Lung (tissue), 12 donors: ENCODE results near the gene RAB11FIP3. TPM values are rescaled to one million over a fixed set of nuclear protein-coding genes. Genes with fewer than 3 reads are reported as not detected.

ENCODE experiments used
- ATAC-seq: fragments of 200-7000 bp; cut with Tn5 transposase; one replicate; pipeline ENCODE4 v1.9.1; 2020; ENCODE audit warnings: moderate number of reproducible peaks; ENCODE audit not compliant: insufficient read depth, low FRiP score
- DNase-seq, 3 donors: peaks; one replicate each; pipeline ENCODE4 v3.0.0-alpha.2; 2013 to 2017
- H3K27ac ChIP-seq, 2 donors: one replicate each; pipeline ENCODE4 v1.5.1; 2013; ENCODE audit warnings: mild to moderate bottlenecking in 2 of 2, moderate library complexity in 2 of 2, control low read depth in 1 of 2, inconsistent platforms in 1 of 2, low read depth in 1 of 2, low read length in 1 of 2
- H3K27me3 ChIP-seq, 3 donors: one replicate each; pipeline ENCODE4 v1.5.1; 2013; ENCODE audit warnings: low read length in 2 of 3; ENCODE audit not compliant: control insufficient read depth in 3 of 3, insufficient read depth in 3 of 3
- H3K36me3 ChIP-seq, 4 donors: one replicate each; pipeline ENCODE4 v1.5.1; 2013; ENCODE audit warnings: low read length in 4 of 4, mild to moderate bottlenecking in 1 of 4, moderate library complexity in 1 of 4; ENCODE audit not compliant: control insufficient read depth in 4 of 4, insufficient read depth in 4 of 4
- H3K4me1 ChIP-seq, 5 donors: one replicate each; pipeline ENCODE4 v1.5.1; 2013; ENCODE audit warnings: low read length in 5 of 5, mild to moderate bottlenecking in 2 of 5, moderate library complexity in 1 of 5; ENCODE audit not compliant: control insufficient read depth in 5 of 5, insufficient read depth in 5 of 5
- H3K4me3 ChIP-seq: one replicate; pipeline ENCODE4 v1.5.1; 2013; ENCODE audit warnings: mild to moderate bottlenecking, control low read depth, moderate library complexity
- H3K9ac ChIP-seq, 2 donors: one replicate each; pipeline ENCODE4 v1.5.1; 2013; ENCODE audit warnings: low read length in 2 of 2, control low read depth in 1 of 2; ENCODE audit not compliant: insufficient read depth in 1 of 2
- H3K9me3 ChIP-seq, 4 donors: one replicate each; pipeline ENCODE4 v1.5.1; 2013; ENCODE audit warnings: low read length in 3 of 4, mild to moderate bottlenecking in 1 of 4, moderate library complexity in 1 of 4; ENCODE audit not compliant: control insufficient read depth in 4 of 4, insufficient read depth in 3 of 4
- WGBS, 2 donors: extraction: QIAGEN DNeasy Blood & Tissue Kit; methylation state at CpG; one replicate each; pipeline ENCODE4 v1.1.7; 2013; 5-methylcytosine and 5-hydroxymethylcytosine counted together
- polyA plus RNA-seq, 2 donors: library from polyadenylated mRNA; stranded (reverse); fragments of 200-250 nt; gene quantifications; one replicate each; pipeline ENCODE4 v1.2.1, GENCODE V29; 2013
- total RNA-seq, 2 donors: library from RNA; depleted of rRNA in 1 of 2; stranded (reverse); fragments of >200 nt in 1 of 2; gene quantifications; one replicate each; pipeline ENCODE4 v1.2.1, GENCODE V29; 2014 to 2021
- TF ChIP-seq, protein P1 (sequence below): IDR thresholded peaks from 2 replicates; pipeline ENCODE4 v1.5.1; 2012; ENCODE audit warnings: mild to moderate bottlenecking; ENCODE audit errors: control extremely low read depth, extremely low read depth
- donor health status: control.
- donor health status: control.
- donor health status: Bipolar disorder and iron deficiency.
- donor health status: healthy.
- donor health status: DM: yes; HTN: yes; CAD: no.

The RAB11FIP3 gene
- total and polyA plus RNA-seq, 4 donors: 20.7 to 38.3 (median 21.5) TPM

DNA sequence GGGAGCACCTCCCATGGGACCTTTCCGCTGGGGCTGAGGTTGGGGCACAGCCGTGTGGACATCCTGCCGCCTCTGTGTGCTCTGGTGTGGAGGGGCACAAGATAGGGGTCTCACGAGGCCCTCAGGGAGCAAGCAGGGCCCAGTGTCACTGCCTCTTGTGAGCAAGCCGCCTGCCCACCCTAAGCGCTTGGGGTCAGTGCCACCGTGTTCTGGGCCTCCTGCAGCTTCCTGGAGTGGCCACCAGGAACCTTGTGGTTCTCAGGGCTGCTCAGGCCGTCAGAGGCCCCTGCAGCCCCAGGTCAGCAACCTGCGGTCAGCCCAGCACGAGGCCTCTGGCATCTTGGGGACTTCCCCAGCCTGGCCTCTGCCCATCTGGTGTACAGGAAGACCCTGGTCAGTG, 88.5 kb downstream of the RAB11FIP3 start:
- H3K36me3 ChIP-seq: peaks cover 0 to 26% (median 4%) of the 10 kb centered on the region in 4 donors
- no peaks in the 10 kb centered on the region for H3K9me3 ChIP-seq
- H3K9ac ChIP-seq: no peak overlapping the region
- no peak overlapping the region for H3K27ac ChIP-seq
- WGBS, 2 donors: 86 to 93% methylated on average over 10 of the region's 10 CpGs
- H3K27me3 ChIP-seq: no peaks in the 10 kb centered on the region
- DNase-seq (no peak), ATAC-seq (no peak)
- TF ChIP-seq, protein P1, sequence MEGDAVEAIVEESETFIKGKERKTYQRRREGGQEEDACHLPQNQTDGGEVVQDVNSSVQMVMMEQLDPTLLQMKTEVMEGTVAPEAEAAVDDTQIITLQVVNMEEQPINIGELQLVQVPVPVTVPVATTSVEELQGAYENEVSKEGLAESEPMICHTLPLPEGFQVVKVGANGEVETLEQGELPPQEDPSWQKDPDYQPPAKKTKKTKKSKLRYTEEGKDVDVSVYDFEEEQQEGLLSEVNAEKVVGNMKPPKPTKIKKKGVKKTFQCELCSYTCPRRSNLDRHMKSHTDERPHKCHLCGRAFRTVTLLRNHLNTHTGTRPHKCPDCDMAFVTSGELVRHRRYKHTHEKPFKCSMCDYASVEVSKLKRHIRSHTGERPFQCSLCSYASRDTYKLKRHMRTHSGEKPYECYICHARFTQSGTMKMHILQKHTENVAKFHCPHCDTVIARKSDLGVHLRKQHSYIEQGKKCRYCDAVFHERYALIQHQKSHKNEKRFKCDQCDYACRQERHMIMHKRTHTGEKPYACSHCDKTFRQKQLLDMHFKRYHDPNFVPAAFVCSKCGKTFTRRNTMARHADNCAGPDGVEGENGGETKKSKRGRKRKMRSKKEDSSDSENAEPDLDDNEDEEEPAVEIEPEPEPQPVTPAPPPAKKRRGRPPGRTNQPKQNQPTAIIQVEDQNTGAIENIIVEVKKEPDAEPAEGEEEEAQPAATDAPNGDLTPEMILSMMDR: no peak
- H3K4me1 ChIP-seq: no peaks in the 10 kb centered on the region
- no peak overlapping the region for H3K4me3 ChIP-seq

DNA sequence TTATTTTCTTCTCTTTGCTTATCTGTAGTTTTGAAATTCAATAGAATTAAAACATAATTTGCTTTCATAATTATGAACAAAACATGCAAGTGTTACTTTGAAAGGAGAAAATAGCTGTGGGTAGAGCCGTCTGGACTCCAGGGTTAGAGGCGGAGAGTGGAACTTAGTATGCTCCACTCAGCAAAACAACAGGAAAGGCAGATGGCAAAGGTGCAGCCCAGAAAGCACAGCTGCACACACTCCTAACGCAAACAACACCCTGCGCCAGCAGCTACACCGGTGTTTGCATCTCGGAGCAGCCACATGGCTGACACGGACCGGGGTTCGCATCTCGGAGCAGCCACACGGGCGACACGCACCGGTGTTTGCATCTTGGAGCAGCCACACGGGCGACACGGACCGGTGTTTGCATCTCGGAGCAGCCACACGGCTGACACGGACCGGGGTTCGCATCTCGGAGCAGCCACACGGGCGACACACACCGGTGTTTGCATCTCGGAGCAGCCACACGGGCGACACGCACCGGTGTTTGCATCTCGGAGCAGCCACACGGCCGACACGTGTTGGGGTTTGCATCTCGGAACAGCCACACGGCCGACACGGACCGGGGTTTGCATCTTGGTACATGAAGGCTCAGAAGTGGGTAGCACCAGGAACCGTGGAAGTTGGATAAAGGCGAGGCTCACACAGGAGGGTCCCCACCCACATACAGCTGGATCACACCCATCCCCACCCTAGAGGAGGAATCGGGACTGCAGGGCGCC, 89.9 kb downstream of the RAB11FIP3 start:
- Histone ChIP-seq H3K27ac (no peak overlapping the region), H3K9ac (no peak overlapping the region), H3K4me3 (no peak overlapping the region), H3K27me3 (no peaks in the 10 kb centered on the region), H3K4me1 (no peaks in the 10 kb centered on the region), H3K9me3 (no peaks in the 10 kb centered on the region), H3K36me3 (peaks cover 0 to 37% (median 11%) of the 10 kb centered on the region in 4 donors)
- TF ChIP-seq, protein P1: no peak
- WGBS, 2 donors: 95 to 96% methylated on average over 45 of the region's 45 CpGs
- ATAC-seq: no peak
- DNase-seq: no peak

DNA sequence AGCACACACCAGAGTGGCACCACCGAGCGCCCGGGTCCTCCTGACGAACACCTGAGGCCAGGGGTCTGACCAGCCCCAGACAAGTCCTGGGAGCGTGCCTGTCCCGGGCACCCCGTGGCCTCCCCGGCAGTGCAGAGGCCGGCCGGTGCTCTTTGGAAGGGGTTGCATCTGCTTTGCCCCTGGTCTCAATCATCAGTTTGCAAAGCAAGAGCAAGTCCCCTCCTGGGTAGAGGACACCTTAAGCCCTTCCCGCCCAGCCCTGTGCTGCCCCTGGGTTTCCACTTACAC, 90.4 kb downstream of the RAB11FIP3 start:
- H3K4me1 ChIP-seq: no peaks in the 10 kb centered on the region
- H3K9ac ChIP-seq: no peak overlapping the region
- no peak overlapping the region for H3K4me3 ChIP-seq
- H3K27ac ChIP-seq: no peak overlapping the region
- 96 to 98% methylated on average over 11 of the region's 11 CpGs for WGBS, 2 donors
- no peaks in the 10 kb centered on the region for H3K9me3 ChIP-seq
- no peaks in the 10 kb centered on the region for H3K27me3 ChIP-seq
- ATAC-seq (no peak), DNase-seq (no peak)
- H3K36me3 ChIP-seq: peaks cover 0 to 37% (median 15%) of the 10 kb centered on the region in 4 donors
- TF ChIP-seq, protein P1: no peak

DNA sequence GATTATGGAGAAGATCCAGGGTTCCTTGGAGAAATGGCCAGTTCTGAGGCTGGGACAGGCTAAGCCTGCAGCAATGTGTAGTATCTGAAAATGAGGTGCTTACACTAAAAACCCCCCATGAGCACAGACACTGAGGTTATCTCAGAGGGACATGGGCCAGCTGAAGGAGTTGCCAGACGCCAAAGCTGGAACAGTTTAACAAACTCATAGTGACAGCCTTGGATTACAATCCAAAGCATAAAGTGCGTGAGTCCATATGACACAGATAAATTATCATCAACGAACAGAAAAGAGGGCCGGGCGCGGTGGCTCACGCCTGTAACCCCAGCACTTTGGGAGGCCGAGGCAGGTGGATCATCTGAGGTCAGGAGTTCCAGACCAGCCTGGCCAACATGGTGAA, 90.9 kb downstream of the RAB11FIP3 start:
- H3K9me3 ChIP-seq: no peaks in the 10 kb centered on the region
- H3K27me3 ChIP-seq: no peaks in the 10 kb centered on the region
- no peak for DNase-seq
- 94 to 99% methylated on average over 8 of the region's 8 CpGs for WGBS, 2 donors
- no peaks in the 10 kb centered on the region for H3K4me1 ChIP-seq
- peaks cover 0 to 37% (median 16%) of the 10 kb centered on the region in 4 donors for H3K36me3 ChIP-seq
- no peak overlapping the region for H3K9ac ChIP-seq
- TF ChIP-seq, protein P1: no peak
- H3K4me3 ChIP-seq: no peak overlapping the region
- no peak overlapping the region for H3K27ac ChIP-seq
- ATAC-seq: no peak
